ENCODE measurements around the gene ZNF425.

The ZNF425 gene

DNA sequence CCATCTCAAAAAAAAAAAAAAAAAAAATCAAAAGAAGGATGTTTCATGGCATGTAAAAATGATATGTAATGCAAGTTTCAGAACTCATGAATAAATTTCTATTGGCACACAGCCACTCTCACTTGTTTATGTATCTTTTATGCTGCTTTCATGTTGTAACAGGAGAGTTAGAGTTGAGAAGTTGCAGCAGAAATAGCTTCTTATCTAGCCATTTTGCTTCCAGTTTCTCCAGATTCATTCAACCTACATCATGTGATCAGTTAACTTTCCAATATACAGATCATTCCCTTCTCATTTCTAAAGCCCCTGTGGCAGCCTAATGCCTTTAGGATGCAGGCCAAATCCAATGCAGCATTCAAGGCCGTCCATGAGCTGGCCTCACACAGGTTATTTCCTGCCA, 66.0 kb downstream of the ZNF425 start:
- DNase-seq, result no peak
- Histone ChIP-seq H3K27me3 (no peaks in the 10 kb centered on the region), H3K4me1 (no peaks in the 10 kb centered on the region), H3K4me3 (ENCODE audit: low read depth, low read length) (no peak overlapping the region), H3K36me3 (no peaks in the 10 kb centered on the region), H3K9me3 (no peaks in the 10 kb centered on the region)
- TF ChIP-seq, protein P1, sequence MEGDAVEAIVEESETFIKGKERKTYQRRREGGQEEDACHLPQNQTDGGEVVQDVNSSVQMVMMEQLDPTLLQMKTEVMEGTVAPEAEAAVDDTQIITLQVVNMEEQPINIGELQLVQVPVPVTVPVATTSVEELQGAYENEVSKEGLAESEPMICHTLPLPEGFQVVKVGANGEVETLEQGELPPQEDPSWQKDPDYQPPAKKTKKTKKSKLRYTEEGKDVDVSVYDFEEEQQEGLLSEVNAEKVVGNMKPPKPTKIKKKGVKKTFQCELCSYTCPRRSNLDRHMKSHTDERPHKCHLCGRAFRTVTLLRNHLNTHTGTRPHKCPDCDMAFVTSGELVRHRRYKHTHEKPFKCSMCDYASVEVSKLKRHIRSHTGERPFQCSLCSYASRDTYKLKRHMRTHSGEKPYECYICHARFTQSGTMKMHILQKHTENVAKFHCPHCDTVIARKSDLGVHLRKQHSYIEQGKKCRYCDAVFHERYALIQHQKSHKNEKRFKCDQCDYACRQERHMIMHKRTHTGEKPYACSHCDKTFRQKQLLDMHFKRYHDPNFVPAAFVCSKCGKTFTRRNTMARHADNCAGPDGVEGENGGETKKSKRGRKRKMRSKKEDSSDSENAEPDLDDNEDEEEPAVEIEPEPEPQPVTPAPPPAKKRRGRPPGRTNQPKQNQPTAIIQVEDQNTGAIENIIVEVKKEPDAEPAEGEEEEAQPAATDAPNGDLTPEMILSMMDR (IDR thresholded peaks at IDR 0.05; ENCODE audit: low read depth, low read length), result no peak

DNA sequence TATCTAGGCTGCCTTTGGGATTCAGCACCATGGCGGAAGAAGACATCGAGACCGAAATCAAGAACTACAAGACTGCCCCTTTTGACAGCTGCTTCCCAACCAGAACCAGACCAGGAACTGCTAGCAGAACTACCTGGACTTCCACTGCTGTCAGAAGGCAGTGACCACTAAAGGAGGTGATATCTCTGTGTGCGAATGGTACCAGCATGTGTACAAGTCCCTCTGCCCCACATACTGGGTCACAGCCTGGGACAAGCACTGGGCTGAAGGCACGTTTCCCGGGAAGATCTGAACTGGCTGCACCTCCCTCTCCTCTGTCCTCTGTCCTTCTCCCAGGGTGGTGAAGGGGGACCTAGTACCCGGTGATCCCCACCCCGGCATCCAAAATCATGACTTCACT, 72.2 kb downstream of the ZNF425 start:
- no peak for DNase-seq
- Histone ChIP-seq H3K9me3 (no peaks in the 10 kb centered on the region), H3K4me3 (ENCODE audit: low read depth, low read length) (no peak overlapping the region), H3K4me1 (no peaks in the 10 kb centered on the region), H3K27me3 (no peaks in the 10 kb centered on the region), H3K36me3 (no peaks in the 10 kb centered on the region)
- TF ChIP-seq, protein P1 (IDR thresholded peaks at IDR 0.05; ENCODE audit: low read depth, low read length), result no peak

DNA sequence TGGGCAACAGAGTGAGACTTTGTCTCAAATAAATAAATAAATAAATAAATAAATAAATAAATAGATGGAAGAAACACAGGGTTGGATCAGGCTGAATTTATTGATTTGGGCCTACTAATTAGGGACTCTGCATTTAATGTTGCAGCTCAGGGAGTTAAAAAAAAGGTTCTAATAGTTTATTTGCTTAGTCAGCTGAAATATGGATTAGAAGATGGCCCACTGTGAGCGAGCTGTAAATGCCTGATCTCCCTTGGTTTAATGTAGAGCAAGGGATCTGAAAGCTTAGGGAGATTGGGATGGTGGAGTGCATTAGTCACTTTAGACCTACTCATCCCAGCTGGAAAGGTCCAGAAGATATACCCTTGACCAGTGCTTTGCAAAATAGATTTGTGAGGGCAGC, 72.7 kb downstream of the ZNF425 start:
- no peaks in the 10 kb centered on the region for H3K36me3 ChIP-seq
- no peaks in the 10 kb centered on the region for H3K9me3 ChIP-seq
- TF ChIP-seq, protein P1 (IDR thresholded peaks at IDR 0.05; ENCODE audit: low read depth, low read length), result no peak
- H3K4me1 ChIP-seq, result no peaks in the 10 kb centered on the region
- no peak for DNase-seq
- H3K4me3 ChIP-seq (ENCODE audit: low read depth, low read length), result no peak overlapping the region
- no peaks in the 10 kb centered on the region for H3K27me3 ChIP-seq
